Occipital lobe (tissue), 2 donors: ENCODE measurements around the gene CLIC1. TPM values are rescaled to one million over a fixed set of nuclear protein-coding genes. Genes with fewer than 3 reads are reported as not detected.
"Not testable (repeated sequence)": the region's sequence is repeated elsewhere in the genome, so short reads cannot be mapped to it uniquely, and the experiment has no call there.

Experiments
- DNase-seq: peaks from one replicate; lab custom pipeline; 2025; lab: John Stamatoyannopoulos, UW
- total RNA-seq: library from RNA; depleted of rRNA; stranded (reverse); fragments of >200 nt; gene quantifications from one replicate; pipeline ENCODE4 v1.2.3, GENCODE V29; 2014

CLIC1 gene
- total RNA-seq, 1 donor from 2014 or later: 35.2 TPM

DNA sequence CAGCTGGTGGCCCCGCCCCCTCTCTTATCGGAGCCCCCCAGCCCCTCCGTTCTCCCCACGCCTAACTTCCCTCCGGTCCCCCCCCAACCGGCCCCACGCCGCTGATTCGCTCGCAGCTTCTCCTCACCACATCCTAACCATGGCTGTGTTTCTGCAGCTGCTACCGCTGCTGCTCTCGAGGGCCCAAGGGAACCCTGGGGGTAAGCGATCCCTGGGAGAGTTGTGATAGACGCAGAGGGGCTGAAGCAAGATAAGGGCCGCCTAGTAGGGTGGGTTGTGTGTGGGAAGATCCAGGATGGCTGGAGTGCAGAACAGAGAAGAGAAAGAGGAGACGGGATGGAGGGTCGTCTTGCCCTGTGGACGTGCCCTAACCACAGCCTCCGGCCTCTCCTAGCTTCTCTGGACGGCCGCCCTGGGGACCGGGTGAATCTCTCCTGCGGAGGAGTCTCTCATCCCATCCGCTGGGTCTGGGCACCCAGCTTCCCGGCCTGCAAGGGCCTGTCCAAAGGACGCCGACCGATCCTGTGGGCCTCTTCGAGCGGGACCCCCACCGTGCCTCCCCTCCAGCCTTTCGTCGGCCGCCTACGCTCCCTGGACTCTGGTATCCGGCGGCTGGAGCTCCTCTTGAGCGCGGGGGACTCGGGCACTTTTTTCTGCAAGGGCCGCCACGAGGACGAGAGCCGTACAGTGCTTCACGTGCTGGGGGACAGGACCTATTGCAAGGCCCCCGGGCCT lies 12.9 kb downstream of the CLIC1 start, which contains the start of gene MPIG6B:
Gene MPIG6B, plus strand, starts transcription at position 129 of the 735 bp plus-strand sequence. Its CDS starts 11 bp downstream, at position 140.
- DNase-seq: no peak

DNA sequence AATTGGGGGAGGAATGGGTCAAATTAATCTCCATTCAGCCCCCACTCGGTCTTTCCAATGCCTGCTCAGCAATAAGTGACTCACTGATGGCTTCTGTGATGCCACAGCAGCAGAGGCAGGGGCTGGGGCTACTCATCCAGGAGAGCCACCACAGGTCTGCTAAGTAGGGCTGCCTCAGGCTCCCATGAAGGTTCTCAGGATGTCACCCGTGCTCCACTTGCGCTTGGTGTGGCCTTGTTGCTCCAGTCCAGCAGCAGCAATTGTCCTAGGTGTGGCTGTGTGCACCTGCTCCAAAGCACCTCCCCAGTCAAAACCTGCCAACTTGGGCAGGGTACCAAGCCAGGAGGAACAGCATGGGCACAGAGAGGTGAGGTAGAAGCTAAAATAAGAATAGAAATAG lies 14.2 kb downstream of the CLIC1 start:
- no peak for DNase-seq

DNA sequence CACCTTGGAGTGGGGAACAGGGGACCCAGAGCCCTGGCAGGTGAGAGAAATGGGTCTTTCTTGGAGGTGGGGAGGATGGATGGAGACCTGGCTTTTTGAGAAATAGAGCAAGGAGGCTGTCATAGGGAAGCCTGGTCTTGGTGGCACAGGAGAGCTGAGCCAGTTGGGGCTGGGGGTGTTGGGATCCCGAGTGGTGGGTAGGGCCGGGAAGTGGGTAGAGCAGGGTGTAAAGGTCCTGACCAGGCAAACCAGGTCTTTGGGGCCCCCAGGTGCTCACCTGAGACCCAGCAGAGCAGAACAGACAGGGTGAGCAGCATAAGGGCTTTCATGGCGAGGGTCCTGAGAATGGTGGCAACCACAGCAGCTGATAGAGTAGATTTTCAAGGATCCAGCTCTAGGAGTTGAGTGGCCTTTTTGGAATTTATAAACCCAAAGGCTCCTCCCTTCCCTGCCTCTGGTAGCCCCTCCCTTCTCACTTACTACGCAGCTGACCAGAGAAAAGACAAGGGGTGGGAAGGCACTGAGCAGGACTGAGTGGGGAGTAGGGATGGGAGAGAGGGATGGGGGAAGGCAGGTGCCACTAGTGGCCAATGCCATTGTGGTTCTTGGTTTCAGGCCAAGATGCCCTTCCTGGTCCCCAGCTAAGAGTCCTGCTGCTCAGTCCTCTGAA lies 14.8 kb downstream of the CLIC1 start, which contains the start of gene LY6G6C:
Gene LY6G6C, minus strand, starts transcription at position 396 of the 670 bp plus-strand sequence. Its CDS starts 67 bp downstream, at position 329.
- no peak for DNase-seq

DNA sequence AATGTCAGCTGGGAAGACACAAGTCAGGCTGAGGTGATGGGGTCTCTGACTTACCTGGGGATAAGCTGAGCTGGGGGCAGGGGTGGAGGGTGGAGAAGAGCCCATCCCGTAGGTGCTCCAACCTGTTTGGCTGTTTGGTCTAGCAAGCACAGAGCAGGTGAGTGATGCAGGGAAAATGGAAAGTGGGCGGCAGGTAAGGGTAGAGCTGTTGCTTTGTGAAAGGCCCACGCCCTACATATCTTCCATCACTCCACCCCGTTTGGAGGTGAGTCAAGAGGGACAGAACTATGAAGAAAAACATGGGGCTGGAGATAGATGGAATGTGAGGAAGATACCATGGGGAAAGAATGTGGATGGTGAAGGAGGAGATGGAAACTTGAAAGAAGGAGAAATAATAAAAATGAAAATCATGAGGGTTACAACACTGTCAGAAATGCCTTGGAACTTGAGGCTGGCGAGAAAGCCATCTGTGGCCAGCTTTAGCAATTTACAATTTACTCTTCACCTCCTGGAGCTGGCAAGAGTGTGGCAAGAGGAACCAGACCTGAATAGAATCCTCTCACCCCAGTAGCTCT lies 16.0 kb downstream of the CLIC1 start:
- DNase-seq: no peak

DNA sequence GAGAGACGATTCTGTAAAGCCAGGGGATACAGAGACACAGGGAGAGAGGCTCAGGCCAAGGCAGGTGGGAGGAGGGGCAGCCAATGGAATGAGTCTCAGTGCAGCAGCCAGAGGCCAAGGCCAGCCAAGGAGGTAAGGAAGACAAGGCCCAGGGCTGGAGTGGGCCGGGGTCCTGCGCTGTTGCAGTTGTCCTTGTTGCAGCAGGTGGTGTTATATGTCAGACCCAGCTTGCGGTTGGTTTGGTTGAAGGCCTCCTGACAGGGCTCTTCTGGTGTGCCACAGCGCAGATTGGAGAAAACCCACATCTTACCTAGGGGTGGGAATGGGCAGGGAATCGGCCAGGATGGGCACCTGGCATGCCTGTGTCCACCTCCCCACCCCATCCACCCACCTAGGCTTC lies 17.3 kb downstream of the CLIC1 start:
- DNase-seq: no peak

DNA sequence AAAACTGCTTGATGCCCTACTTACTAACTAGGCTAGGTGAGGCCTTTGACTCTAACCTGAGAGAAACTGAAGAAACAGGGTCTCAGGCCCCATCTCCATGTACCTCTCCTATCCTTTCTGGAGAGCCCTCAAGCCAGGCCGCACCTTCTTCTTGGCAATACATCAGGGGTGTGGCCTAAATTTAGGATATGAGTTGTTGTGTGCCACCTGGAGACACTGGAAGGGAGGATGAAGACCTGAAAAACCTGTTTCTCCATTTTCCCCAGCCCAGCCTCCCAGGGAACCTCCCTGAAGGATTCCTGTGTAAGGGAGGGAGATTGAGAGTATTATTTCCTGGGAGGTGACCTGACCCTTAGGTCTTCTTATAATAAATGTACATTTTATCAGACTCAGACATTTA lies 18.1 kb downstream of the CLIC1 start:
- DNase-seq: no peak

DNA sequence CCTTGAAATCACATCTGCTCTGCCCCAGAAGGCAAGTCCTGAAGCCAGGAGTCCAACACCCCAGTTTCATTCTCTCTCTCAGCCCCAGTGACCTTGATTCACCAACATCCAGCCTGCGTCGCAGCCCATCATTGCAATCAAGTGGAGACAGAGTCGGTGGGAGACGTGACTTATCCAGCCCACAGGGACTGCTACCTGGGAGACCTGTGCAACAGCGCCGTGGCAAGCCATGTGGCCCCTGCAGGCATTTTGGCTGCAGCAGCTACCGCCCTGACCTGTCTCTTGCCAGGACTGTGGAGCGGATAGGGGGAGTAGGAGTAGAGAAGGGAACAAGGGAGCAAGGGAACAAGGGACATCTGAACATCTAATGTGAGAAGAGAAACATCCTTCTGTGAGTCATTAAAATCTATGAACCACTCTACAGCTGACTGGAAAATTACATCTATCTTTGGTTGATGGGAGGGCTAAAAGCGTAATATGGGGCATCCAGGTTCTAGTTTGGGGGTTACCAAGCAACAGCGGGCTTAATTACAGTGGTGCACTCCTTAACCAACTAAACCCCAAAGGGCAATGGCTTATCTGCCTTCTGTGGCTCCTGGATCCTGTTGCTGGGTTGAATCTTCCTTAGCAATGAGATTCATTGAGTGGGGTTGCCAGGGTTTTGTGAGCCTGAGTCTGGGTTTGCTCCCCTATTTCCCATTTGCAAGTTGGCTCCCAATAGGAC lies 18.7 kb downstream of the CLIC1 start:
- DNase-seq: no peak

DNA sequence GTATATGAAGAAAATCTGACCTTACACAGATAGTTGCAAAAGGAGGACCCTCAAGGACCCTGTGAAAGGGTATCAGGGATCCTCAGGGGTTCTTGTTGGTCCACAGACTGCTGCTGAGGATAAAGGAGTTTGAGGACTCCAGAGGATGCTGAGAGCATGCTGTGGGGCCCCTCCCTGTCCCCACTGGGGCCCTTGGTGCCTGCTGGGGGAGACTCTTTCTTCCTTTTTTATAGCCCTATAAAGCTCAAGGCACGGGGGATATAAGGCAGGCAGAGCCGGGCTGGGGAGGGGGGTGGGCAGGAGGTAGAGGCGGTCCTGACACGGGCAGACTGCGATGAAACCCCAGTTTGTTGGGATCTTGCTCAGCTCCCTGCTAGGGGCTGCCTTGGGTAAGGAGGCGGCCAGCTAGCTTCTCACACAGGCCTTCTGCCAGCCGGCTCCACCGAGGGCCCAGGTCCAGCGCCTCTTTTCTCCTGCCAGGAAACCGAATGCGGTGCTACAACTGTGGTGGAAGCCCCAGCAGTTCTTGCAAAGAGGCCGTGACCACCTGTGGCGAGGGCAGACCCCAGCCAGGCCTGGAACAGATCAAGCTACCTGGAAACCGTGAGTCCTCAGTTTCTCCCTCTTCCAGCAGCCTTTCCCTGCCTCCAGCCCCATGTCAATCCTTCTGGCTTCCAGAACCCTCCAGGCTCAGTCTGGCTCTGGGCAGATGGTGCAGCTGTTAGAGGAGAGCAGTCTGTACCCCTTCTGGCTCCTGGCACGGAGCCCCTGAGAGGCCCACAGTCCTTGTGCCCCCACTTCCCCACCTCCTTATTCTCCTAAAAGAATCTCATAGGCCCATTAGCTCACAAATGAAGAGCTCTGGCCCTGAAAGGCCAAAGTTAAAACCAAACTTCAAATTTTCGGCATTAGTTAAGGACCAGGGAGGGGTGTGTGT lies 21.0 kb downstream of the CLIC1 start, which contains the start of gene LY6G6D:
Gene LY6G6D, plus strand, starts transcription at position 327 of the 937 bp plus-strand sequence. Its CDS starts 8 bp downstream, at position 335.
- DNase-seq: no peak

DNA sequence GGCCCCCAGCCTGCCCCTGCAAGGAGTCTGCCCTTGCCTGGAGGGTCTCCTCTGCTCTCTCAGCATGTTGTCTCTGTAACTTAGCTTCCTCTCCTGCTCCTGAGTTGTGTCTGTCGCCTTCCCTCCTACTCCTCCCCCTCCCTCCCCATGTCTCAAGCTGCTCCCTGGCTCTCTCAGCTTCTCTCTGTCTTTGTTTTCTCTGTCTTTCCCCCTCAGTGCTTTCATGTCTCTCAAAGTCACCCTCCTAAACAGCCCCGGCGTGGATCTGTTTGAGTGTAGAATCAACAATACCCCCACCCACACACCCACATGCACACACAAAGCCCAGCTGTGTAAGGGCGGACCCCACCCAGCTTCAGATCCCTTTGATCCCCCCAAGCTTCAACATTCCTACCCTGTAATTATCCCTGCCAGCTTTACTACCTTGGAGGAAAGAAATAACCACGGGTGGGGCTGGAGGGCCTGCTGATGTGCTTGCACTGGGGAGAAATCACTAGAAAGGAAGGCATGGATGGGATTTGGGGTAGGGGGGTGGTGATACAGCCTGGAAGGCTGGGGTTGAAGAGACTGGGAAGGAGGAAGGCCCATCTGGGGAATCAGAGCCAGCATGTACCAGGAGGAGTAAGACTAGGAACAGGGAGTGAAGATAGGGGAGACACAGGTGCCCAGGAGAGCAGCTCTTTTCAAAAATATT lies 22.2 kb downstream of the CLIC1 start:
- DNase-seq: no peak

DNA sequence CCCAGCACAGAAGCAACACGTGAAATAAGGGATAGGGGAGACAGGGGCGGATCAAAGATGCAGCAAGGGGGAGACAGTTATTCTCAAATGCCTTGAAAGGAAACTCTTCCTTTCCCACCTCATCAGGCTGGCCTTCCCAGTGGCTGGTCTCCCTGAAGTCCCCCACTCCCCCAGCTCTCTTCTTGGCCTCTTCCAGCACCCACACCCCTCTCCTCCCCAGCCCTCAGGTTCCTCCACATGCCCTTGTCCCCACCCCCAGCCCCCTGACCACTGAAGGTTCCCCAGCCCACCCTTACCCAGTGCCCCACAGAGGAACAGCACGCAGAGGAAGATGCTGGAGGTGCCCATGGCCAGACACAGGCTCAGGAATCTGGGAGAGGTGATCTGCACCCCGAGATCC lies 22.9 kb downstream of the CLIC1 start:
- no peak for DNase-seq

DNA sequence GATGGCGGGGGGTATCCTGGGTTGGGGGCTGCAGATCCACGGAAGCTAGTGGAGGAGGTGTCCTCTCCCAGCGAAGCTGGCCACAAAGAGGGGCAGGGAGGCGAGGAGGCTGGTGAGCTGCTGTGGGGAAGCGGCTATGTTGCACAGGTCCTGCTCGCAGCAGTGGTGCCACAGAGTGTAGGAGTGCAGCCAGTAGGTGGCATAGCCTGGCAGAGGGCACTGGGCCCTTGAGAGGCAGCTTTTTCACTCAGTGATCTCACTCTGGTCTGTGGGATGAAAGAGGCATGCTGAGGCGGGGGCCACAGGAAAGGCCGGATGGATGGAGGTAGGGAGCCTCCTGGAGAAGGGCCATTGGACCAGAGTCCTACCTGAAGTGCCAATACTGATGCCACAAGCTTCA lies 24.0 kb downstream of the CLIC1 start:
- DNase-seq: no peak

DNA sequence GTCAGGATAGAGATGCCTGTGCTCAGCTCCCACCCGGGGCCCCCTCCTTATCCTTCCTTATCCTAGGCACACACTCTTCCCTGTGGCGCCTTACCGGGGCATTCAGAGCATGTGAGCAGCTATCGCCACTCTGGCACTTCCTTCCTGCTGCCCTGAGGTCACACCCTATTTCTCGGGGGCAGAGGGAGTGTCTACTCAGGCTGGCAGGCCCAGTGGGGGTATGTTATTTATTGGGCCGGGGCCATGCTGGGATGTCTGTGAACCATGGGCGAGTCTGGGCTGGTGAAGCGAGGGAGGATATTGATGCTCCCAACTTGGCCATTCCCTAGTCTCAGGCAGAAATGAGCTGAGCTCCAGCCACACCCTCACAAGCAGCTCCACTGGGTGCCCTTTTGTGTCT lies 25.1 kb downstream of the CLIC1 start:
- DNase-seq: no peak

DNA sequence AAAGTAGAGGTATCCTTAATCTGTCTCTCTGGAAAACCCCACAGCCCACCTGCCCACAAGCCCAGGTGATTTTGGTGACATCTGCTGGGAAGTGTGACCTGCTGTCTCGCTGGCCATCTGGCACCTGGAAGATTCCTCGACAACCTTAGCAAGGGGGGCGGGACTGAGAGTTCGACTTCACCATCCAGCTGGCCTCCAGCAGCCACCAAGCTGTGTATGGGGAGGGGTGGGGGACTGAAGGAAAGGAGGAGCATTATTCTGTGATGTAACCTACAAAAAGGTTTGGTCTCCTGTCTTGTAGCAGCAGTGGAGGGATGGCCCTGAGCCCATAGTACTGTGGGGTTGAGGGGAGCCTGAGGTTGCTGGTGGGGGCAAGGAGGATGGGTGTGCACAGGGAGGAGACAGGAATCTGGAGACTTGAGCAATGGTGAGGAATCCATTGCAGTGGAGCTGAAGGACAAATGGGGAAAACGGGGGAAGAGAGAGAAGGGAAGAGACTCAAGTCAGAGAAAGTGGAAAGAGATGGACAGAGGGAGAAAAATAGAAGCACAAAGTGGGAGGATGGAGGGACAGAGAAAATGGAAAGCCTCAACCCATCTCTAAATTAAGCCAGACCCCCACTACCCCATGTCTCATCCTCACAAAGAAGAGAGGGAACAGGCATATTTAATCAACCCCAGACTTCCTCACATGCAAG lies 25.7 kb downstream of the CLIC1 start:
- no peak for DNase-seq

DNA sequence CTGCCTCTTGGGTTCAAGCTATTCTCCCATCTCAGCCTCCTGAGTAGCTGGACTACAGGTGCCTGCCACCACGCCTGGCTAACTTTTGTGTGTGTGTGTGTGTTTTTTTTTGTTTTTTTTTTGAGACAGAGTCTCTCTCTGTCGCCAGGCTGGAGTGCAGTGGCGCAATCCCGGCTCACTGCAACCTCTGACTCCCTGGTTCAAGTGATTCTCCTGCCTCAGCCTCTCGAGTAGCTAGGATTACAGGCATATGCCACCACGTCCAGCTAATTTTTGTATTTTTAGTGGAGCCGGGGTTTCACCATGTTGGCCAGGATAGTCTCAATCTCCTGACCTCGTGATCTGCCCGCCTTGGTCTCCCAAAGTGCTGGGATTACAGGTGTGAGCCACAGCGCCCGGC lies 27.2 kb downstream of the CLIC1 start:
- DNase-seq: not testable (repeated sequence)

DNA sequence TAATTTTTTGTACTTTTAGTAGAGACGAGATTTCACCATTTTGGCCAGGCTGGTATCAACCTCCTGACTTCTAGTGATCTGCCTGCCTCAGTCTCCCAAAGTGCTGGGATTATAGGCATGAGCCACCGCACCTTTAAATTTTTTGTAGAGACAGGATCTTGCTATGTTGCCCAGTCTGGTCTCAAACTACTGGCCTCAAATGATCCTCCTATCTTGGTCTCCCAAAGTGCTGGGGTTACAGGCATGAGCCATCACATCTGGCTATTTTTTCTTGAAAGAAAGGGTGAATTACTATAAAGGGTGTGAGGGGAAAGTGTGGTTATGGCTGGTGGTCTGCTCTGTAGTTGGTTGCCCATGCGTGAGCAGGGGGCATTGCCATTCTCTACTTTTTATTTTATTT lies 28.1 kb downstream of the CLIC1 start:
- no peak for DNase-seq

DNA sequence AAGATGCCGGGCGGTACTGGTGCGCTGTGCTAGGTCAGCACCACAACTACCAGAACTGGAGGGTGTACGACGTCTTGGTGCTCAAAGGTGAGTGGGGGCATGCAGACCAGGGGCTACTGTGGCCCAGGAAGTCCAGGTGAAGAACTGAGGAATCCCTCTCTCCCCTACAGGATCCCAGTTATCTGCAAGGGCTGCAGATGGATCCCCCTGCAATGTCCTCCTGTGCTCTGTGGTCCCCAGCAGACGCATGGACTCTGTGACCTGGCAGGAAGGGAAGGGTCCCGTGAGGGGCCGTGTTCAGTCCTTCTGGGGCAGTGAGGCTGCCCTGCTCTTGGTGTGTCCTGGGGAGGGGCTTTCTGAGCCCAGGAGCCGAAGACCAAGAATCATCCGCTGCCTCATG lies 28.6 kb downstream of the CLIC1 start:
- no peak for DNase-seq

DNA sequence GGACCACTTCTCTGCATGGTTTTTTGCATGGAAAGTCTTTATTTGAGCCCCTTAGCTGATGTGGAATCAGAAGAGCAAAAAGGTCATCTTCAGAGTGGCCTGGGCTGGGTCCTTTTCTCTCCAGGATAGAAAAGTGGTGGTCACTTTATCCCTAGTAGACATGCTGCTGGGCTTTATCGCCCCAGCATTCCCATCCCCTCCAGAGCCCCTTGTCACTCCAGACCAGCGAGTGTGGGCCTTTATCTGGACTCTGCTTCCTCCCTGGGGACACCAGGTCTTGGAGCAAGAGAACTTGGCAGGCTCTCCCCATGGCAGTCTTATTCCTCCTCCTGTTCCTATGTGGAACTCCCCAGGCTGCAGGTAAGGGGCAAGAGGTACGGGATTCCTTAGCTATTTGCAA lies 29.7 kb downstream of the CLIC1 start, which contains the start of gene LY6G6F:
Gene LY6G6F, plus strand, starts transcription at position 268 of the 400 bp plus-strand sequence. Its CDS starts 41 bp downstream, at position 309.
- DNase-seq: no peak

DNA sequence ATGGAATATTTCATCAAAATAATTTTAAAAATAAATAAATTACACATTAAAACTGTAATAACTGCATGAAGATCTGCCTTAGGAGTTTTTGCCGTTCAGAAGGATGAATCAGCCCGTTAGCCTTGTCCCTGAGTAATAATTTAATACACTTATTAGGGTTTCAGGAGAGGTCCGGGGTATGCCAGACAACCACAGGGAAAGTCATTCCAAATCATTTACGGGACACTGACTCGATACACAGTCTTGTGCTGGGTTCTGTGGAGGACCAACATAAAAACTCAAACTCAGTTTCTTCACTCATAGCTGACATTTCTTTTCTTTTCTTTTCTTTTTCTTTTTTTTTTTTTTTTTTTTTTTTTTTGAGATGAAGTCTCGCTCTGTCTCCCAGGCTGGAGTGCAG lies 30.4 kb downstream of the CLIC1 start:
- DNase-seq: no peak
